ENCODE measurements around the gene ELL.

ELL gene

GRCh38 chr19:18444513-18444912 lies 77.4 kb downstream of the ELL start:
- no peak for DNase-seq
- Histone ChIP-seq H3K36me3 (peaks cover 23% of the 10 kb centered on the region), H3K9me3 (ENCODE audit: severe bottlenecking) (no peaks in the 10 kb centered on the region), H3K27me3 (ENCODE audit: insufficient read depth, low read depth, severe bottlenecking) (no peaks in the 10 kb centered on the region), H3K27ac (no peak overlapping the region), H3K4me3 (ENCODE audit: low read depth, low read length) (no peak overlapping the region)
- TF ChIP-seq CTCF (IDR thresholded peaks at IDR 0.05; ENCODE audit: low read depth, low read length): no peak

DNA sequence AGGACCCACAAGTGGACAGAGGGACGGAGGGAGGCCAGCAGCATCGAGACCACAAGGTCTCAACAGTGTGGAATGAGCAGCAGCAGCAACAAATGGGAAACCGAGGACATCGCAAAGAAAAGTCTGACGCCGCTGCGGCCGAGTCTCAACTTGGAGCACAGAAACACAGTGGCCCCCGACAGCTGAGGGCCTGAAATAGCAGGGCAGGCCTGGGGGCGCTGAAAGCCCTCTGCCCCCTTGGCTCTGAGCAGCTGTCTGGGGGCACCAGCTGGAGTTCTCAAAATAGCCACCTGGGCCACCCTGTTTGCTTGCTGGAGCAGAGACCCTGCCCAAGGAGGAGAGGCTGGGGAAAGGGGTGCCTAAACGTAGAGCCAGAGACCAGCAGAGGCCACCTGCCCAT lies 78.0 kb downstream of the ELL start:
- H3K36me3 ChIP-seq: peaks cover 18% of the 10 kb centered on the region
- no peaks in the 10 kb centered on the region for H3K9me3 ChIP-seq (ENCODE audit: severe bottlenecking)
- no peak overlapping the region for H3K4me3 ChIP-seq (ENCODE audit: low read depth, low read length)
- no peak for TF ChIP-seq CTCF (IDR thresholded peaks at IDR 0.05; ENCODE audit: low read depth, low read length)
- H3K27me3 ChIP-seq (ENCODE audit: insufficient read depth, low read depth, severe bottlenecking): no peaks in the 10 kb centered on the region
- H3K27ac ChIP-seq: no peak overlapping the region
- no peak for DNase-seq

DNA sequence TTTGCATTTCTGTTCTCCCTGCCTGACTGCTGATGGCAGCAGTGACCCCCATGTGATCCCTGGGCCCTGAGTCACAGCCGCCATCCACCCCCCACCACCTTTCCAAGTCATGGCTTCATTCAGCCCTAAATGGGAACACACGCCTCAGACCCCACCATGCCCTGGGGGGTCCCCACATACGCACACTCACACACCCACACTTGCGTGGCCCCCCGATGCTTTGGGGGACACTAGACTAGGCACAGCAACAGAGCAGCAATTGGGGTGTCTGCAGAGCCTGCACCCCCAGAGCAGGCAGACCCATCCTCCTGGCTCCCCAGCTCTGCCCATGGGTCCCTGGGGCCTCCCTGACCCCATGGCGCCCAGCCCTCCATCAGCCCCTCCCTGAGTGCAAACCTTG lies 78.5 kb downstream of the ELL start:
- Histone ChIP-seq H3K4me3 (ENCODE audit: low read depth, low read length) (no peak overlapping the region), H3K36me3 (peaks cover 17% of the 10 kb centered on the region), H3K27ac (no peak overlapping the region), H3K9me3 (ENCODE audit: severe bottlenecking) (no peaks in the 10 kb centered on the region), H3K27me3 (ENCODE audit: insufficient read depth, low read depth, severe bottlenecking) (no peaks in the 10 kb centered on the region)
- no peak for TF ChIP-seq CTCF (IDR thresholded peaks at IDR 0.05; ENCODE audit: low read depth, low read length)
- no peak for DNase-seq

DNA sequence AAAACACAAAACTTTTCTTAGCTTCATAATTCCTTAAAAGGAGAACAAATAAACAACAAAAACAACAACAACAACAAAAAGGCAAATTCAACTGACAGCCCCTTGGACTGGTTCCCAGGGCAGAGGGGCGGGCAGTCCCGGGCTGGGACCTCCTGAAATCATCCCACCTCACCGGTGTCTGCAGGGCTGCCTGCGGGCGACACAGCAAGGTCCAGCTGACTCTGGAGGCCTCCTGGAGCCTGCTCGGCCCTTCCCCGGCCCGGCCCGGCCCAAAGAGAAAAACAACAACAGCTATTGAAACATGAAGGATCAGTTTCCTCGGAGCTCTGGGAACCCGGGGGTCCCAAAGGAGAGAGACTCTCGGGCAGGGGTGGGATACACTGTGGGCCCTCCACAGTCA lies 78.9 kb downstream of the ELL start:
- DNase-seq: no peak
- TF ChIP-seq CTCF (IDR thresholded peaks at IDR 0.05; ENCODE audit: low read depth, low read length): no peak

GRCh38 chr19:18441804-18442788 lies 79.8 kb downstream of the ELL start:
- Histone ChIP-seq H3K27me3 (ENCODE audit: insufficient read depth, low read depth, severe bottlenecking) (no peaks in the 10 kb centered on the region), H3K36me3 (peaks cover 17% of the 10 kb centered on the region), H3K4me3 (ENCODE audit: low read depth, low read length) (no peak overlapping the region), H3K27ac (no peak overlapping the region), H3K9me3 (ENCODE audit: severe bottlenecking) (no peaks in the 10 kb centered on the region)
- DNase-seq: no peak
- no peak for TF ChIP-seq CTCF (IDR thresholded peaks at IDR 0.05; ENCODE audit: low read depth, low read length)

More for the DNA sequence above, 78.9 kb downstream of the ELL start:
- Histone ChIP-seq H3K27me3 (ENCODE audit: insufficient read depth, low read depth, severe bottlenecking) (no peaks in the 10 kb centered on the region), H3K4me3 (ENCODE audit: low read depth, low read length) (no peak overlapping the region), H3K36me3 (peaks cover 17% of the 10 kb centered on the region), H3K9me3 (ENCODE audit: severe bottlenecking) (no peaks in the 10 kb centered on the region), H3K27ac (no peak overlapping the region)
